Measurements from ENCODE around the gene TTC39C.
"Not testable (repeated sequence)": the region's sequence is repeated elsewhere in the genome, so short reads cannot be mapped to it uniquely, and the experiment has no call there.

The TTC39C gene

GRCh38 chr18:24054130-24054529, 39.6 kb downstream of the TTC39C start:
- peak; percentile 13 for DNase-seq (ENCODE audit: low read depth)

- DNase-seq (ENCODE audit: low read depth) = no peak
These were observed 40.7 kb downstream of the TTC39C start for GRCh38 chr18:24055009-24055804.

- no peak for DNase-seq (ENCODE audit: low read depth)
These were observed 41.3 kb downstream of the TTC39C start for GRCh38 chr18:24055878-24056277.

DNA sequence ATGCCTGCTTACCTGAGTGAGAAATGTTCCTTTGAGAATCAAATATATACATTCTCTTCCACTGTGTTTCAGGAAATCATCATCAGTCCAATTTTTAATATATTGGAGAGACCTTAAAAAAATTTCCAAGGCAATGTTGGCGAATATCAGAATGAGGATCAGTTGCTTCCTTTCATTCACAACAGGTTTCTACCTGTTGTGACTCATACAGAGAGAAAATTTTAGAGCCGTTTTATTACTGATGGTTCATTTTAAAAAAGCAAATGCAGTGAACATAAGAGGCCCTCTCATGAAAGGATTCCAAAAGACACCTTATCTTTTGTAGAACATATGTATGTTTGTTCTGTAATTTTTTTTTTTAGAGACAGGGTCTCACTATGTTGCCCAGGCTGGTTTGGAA, 42.0 kb downstream of the TTC39C start:
- DNase-seq (ENCODE audit: low read depth) = no peak

DNA sequence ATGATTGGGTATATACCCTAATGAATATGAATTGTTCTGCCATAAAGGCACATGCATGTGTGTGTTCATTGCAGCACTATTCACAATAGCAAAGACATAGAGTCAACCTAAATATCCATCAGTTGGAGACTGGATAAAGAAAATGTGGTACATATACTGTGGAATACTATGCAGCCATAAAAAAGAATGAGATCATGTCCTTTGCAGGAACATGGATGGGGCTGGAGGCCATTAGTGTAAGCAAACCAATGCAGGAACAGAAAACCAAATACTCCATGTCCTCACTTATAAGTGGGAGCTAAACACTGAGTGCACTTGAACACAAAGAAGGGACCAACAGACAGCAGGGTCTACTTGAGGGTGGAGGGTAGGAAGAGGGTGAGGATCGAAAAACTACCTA, 43.2 kb downstream of the TTC39C start:
- DNase-seq (ENCODE audit: low read depth) = no peak

GRCh38 chr18:24059385-24059784, 44.8 kb downstream of the TTC39C start:
- not testable (repeated sequence) for DNase-seq (ENCODE audit: low read depth)

DNA sequence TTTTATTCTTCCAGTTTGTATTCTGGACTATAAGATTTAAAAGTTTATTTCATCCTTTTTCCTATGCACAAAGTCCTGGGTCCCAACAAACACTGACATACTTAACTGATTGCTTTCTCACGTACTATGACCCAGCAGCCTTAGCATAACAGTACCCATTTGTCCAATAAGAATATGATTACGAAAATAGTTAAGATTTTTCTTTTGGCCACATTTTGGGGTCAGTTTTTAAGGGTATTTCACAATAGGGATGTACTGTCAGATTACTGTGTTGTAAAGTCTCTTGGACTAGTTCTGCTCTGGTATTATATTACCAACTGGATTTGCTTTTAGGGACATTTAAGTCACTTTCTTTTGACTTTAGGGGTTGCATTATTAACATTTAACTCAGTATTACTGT, 46.1 kb downstream of the TTC39C start:
- DNase-seq (ENCODE audit: low read depth) = no peak

DNA sequence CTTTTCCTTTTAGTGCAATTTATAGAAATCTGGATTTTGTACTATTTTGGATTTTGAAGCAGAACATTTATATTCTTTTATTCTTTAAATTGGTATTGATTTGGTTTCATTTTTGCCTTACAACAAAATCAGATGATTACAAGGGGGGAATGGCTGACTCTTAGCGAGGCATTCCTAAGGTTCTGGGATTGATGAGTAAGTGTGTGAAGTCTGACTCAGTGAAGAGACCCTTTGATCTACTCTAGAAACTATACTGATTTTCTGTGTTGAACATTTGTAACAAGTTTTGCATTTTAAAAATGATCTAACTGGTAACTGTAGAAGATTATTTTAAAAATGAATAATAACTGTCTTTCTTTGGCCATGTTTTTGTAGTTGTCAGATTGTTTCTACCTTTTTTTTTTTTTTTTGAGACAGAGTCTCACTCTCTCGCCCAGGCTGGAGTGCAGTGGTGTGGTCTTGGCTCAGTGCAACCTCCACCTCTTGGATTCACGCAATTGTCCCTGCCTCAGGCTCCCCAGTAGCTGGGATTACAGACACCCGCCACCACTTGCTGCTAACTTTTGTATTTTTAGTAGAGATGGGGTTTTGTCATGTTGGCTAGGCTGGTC, 48.7 kb downstream of the TTC39C start:
- DNase-seq (ENCODE audit: low read depth) = no peak

GRCh38 chr18:24064391-24065100, 50.0 kb downstream of the TTC39C start:
- no peak for DNase-seq (ENCODE audit: low read depth)

GRCh38 chr18:24065906-24066305, 51.4 kb downstream of the TTC39C start:
- no peak for DNase-seq (ENCODE audit: low read depth)

GRCh38 chr18:24068945-24069693, 54.6 kb downstream of the TTC39C start:
- no peak for DNase-seq (ENCODE audit: low read depth)

GRCh38 chr18:24071029-24071428, 56.5 kb downstream of the TTC39C start:
- DNase-seq (ENCODE audit: low read depth) = no peak

DNA sequence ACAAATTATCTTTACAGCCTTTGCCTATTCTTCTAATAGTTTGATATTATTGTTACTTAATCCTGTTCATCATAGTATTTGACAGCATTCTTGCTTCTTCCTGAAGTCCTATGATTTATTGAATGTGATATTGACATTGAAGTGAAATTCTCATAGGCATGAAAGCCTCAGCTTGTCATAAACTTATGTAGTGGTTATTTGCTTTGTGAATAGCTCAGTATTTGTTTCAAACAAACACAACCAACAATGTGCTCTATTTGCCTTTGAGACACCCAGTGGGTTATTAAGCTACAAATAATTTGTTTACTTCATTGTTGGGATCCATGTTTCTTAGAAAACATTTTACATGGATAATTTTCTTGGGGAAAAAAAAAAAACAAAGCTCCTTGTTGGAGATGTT, 57.2 kb downstream of the TTC39C start:
- no peak for DNase-seq (ENCODE audit: low read depth)

- no peak for DNase-seq (ENCODE audit: low read depth)
These were observed 58.2 kb downstream of the TTC39C start for GRCh38 chr18:24072743-24073142.

DNA sequence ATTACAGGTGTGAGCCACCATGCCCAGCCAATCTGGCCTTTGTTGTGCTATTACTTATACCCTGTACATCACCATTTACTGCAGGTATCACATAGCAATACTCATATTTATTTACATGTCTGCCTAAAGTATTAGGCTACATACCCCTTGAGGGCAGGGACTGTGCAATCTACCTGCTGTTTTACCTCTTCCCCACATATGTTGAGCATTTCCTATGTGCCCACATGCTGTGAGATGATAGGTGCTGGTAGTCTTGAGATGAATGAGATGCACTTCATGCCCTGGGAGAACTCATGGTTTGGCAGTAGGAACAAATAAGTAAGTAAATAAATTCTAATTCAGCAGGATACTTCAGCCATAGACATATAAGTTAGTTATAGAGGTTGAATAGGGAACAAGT, 59.2 kb downstream of the TTC39C start:
- DNase-seq (ENCODE audit: low read depth) = no peak

DNA sequence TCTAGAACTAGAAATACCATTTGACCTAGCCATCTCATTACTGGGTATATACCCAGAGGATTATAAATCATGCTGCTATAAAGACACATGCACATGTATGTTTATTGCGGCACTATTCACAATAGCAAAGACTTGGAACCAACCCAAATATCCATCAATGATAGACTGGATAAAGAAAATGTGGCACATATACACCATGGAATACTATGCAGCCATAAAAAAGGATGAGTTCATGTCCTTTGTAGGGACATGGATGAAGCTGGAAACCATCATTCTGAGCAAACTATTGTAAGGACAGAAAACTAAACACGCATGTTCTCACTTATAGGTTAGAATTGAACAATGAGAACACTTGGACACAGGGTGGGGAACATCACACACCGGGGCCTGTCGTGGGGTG, 60.2 kb downstream of the TTC39C start:
- DNase-seq (ENCODE audit: low read depth) = not testable (repeated sequence)

DNA sequence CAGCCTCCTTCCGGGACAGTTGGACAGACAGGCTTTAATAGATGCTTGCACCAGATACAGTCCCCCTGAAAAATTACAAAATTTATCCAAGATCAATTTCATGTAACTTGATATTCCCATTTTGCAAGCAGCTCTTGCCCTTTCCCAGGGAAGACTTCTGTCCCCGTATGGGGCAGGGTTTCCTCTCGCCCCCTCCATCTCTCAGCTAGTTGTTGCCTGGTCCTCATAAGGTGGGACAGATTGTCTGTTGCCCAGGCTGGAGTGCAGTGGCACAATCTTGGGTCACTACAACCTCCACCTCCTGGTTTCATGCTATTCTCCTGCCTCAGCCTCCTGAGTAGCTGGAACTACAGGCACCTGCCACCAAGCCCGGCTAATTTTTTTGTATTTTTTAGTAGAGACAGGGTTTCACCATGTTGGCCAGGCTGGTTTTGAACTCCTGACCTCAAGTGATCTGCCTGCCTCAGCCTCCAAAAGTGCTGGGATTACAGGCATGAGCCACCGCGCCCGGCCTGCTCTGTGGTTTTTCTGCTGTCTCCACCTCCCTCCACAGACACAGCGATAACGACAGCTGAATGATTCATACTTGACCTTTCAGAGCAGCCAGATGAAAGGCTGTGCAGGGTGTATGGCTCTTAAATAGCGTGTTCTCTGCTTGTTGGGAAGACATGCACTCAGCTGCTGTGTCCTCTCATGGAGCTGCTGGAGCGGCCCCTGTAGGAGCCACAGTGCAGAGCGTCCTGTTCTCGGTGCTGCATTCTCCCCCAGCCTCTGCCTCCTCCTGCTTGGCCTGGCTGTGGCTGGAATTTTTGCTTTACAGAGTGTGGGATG, 61.4 kb downstream of the TTC39C start:
- peak; percentile 54 for DNase-seq (ENCODE audit: low read depth)

DNA sequence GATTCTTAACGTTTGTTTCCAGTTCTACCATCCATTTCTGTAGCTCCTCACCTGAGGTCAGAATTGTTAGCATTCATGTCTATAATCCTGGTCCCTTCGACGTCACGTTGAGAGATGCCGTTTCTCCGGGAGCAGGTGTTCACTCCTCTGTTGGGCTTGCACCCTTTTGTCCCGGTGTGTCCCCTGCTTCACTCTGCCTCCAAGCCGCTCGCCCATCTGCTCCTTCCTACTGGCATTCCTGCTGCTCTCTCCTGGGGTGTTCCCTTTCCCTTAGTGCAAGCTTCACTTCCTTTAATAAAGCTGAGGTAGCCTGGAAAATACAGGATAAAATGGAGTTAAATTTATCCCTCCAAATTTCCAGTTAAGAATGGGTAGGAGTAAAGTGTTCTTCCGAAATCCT, 62.4 kb downstream of the TTC39C start:
- DNase-seq (ENCODE audit: low read depth) = no peak

DNA sequence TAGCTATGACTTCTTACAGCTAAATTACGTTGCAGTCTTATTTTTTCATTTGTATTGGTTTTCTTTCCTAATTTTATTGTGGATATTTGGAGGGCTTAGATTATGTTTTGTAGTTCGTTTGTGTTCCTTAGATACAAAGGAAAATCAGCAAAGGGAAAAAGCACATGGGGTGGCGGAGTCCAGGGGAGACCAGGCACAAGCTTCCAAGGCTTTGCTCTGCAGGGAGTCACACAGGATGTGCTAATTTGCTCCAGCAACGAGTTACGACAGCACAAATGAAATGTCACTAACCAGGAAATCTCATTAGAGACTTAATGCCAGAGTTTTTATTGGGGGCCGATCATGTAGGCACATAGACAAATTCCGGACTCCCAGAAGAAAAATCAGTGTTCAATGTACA, 63.8 kb downstream of the TTC39C start:
- DNase-seq (ENCODE audit: low read depth) = no peak

- no peak for DNase-seq (ENCODE audit: low read depth)
These were observed 66.3 kb downstream of the TTC39C start for GRCh38 chr18:24080861-24081260.

- no peak for DNase-seq (ENCODE audit: low read depth)
These were observed 69.0 kb downstream of the TTC39C start for GRCh38 chr18:24083550-24083949.

- no peak for DNase-seq (ENCODE audit: low read depth)
These were observed 71.5 kb downstream of the TTC39C start for GRCh38 chr18:24086082-24086481.

All from T-helper 22 cell (primary cell).